Neuronal stem cell (in vitro differentiated cells): Measurements from ENCODE around the gene HEY2.

ENCODE experiments used
- DNase-seq: peaks from one replicate; pipeline ENCODE4 v3.0.0-alpha.2; 2013; ENCODE audit warnings: low spot score
- H2AFZ ChIP-seq: one replicate; pipeline ENCODE4 v1.6.1; 2013; ENCODE audit warnings: mild to moderate bottlenecking, low read length, inconsistent platforms
- H2AK5ac ChIP-seq: 2 replicates; pipeline ENCODE4 v1.6.1; 2013; ENCODE audit warnings: low read depth, mild to moderate bottlenecking, inconsistent platforms, low read length, moderate library complexity, mixed read lengths
- H2BK120ac ChIP-seq: 2 replicates; pipeline ENCODE4 v1.6.1; 2013; ENCODE audit warnings: low read depth, mild to moderate bottlenecking, inconsistent platforms, low read length, moderate library complexity, mixed read lengths
- H2BK12ac ChIP-seq: one replicate; pipeline ENCODE4 v1.6.1; 2013; ENCODE audit warnings: low read length, inconsistent platforms
- H2BK15ac ChIP-seq: 2 replicates; pipeline ENCODE4 v1.6.1; 2013; ENCODE audit warnings: mild to moderate bottlenecking, low read length, inconsistent platforms, mixed read lengths
- H2BK5ac ChIP-seq: one replicate; pipeline ENCODE4 v1.6.1; 2013; ENCODE audit warnings: inconsistent platforms, mild to moderate bottlenecking, low read length, moderate library complexity
- H3K14ac ChIP-seq: one replicate; pipeline ENCODE4 v1.6.1; 2013; ENCODE audit warnings: low read length, inconsistent platforms
- H3K18ac ChIP-seq: 2 replicates; pipeline ENCODE4 v1.6.1; 2013; ENCODE audit warnings: low read length, inconsistent platforms
- H3K23ac ChIP-seq: 2 replicates; pipeline ENCODE4 v1.6.1; 2013; ENCODE audit warnings: low read depth, mild to moderate bottlenecking, mixed read lengths, low read length, inconsistent platforms; ENCODE audit not compliant: poor library complexity
- H3K27ac ChIP-seq: replicated peaks from 3 replicates; pipeline ENCODE4 v1.5.1; 2013; ENCODE audit warnings: low read length, inconsistent platforms
- H3K27me3 ChIP-seq, 3 experiments: 2 replicates each; pipeline ENCODE4 v1.6.1; 2013; ENCODE audit warnings: low read length in 3 of 3, mild to moderate bottlenecking in 2 of 3, inconsistent platforms in 1 of 3, low read depth in 1 of 3, mixed read lengths in 1 of 3, moderate library complexity in 1 of 3; ENCODE audit not compliant: control insufficient read depth in 3 of 3, insufficient read depth in 3 of 3
- H3K36me3 ChIP-seq, 2 donors: replicated peaks in 1 of 2; 2 replicates each; pipeline ENCODE4 v1.6.1; 2013; ENCODE audit warnings: low read length in 2 of 2; ENCODE audit not compliant: control insufficient read depth in 2 of 2, insufficient read depth in 2 of 2
- H3K4ac ChIP-seq: 2 replicates; pipeline ENCODE4 v1.6.1; 2013; ENCODE audit warnings: inconsistent platforms, mild to moderate bottlenecking, low read length, moderate library complexity
- H3K4me1 ChIP-seq, 2 donors: 1 replicate in 1 of 2; 2 replicates in 1 of 2; pipeline ENCODE4 v1.6.1; 2013; ENCODE audit warnings: low read length in 2 of 2, low read depth in 1 of 2; ENCODE audit not compliant: control insufficient read depth in 2 of 2, insufficient read depth in 1 of 2
- H3K4me2 ChIP-seq: one replicate; pipeline ENCODE4 v1.6.1; 2013; ENCODE audit warnings: mild to moderate bottlenecking, low read length, inconsistent platforms; ENCODE audit not compliant: insufficient read depth, poor library complexity, severe bottlenecking
- H3K4me3 ChIP-seq, 2 donors: 2 replicates each; pipeline ENCODE4 v1.5.1; 2013; ENCODE audit warnings: low read length in 2 of 2, mild to moderate bottlenecking in 2 of 2, inconsistent platforms in 1 of 2, moderate library complexity in 1 of 2
- H3K79me1 ChIP-seq: one replicate; pipeline ENCODE4 v1.6.1; 2013; ENCODE audit warnings: low read depth, mild to moderate bottlenecking, inconsistent platforms, low read length, moderate library complexity
- H3K9ac ChIP-seq: one replicate; pipeline ENCODE4 v1.6.1; 2013; ENCODE audit warnings: mild to moderate bottlenecking, low read depth, low read length, inconsistent platforms; ENCODE audit not compliant: poor library complexity
- H3K9me3 ChIP-seq, 2 donors: replicated peaks in 1 of 2; 2 replicates each; pipeline versions ENCODE3 to v1.6.1; 2013; ENCODE audit warnings: low read length in 2 of 2, mild to moderate bottlenecking in 2 of 2, inconsistent platforms in 1 of 2, low read depth in 1 of 2, mixed read lengths in 1 of 2, moderate library complexity in 1 of 2; ENCODE audit not compliant: control insufficient read depth in 2 of 2, insufficient read depth in 1 of 2
- H4K8ac ChIP-seq: one replicate; pipeline ENCODE4 v1.6.1; 2013; ENCODE audit warnings: low read depth, mild to moderate bottlenecking, inconsistent platforms, low read length, moderate library complexity
- H4K91ac ChIP-seq: one replicate; pipeline ENCODE4 v1.6.1; 2013; ENCODE audit warnings: low read length, low read depth, mild to moderate bottlenecking, inconsistent platforms; ENCODE audit not compliant: poor library complexity
- WGBS, 2 donors: extraction: QIAGEN DNeasy Blood & Tissue Kit; methylation state at CpG; one replicate each; pipeline ENCODE4 v1.1.7; 2013; ENCODE audit warnings: missing lambda C conversion rate in 2 of 2, mixed read lengths in 1 of 2; ENCODE audit not compliant: insufficient read length in 2 of 2, insufficient replicate concordance in 1 of 2; ENCODE audit errors: extremely low coverage in 2 of 2; 5-methylcytosine and 5-hydroxymethylcytosine counted together

The HEY2 gene

DNA sequence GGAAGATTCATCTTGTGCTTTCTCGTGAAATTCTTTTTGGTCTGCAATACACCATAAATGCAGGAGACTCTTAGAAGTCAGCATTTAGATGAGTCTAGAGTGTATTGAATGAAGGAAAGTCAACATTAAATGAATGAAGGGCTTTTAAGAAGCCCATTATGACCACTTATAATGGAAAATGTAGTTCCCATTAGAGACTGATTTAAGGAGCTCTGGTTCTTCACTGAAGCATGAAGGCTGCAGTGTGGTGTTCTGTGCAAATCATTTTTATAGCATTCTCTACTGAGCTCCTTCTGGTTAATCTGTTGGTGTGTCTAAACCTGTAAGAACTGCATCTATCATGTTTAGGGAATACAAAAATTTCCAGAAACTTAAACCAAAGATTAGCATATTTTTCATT lies 61.0 kb downstream of the HEY2 start:
- WGBS, 2 donors, result no CpG with 5 or more reads among the region's 1 CpG
- Histone ChIP-seq H3K79me1 (peaks cover 2% of the 10 kb centered on the region), H2AFZ (no peak overlapping the region), H2BK15ac (no peak overlapping the region), H2BK5ac (no peak overlapping the region), H4K8ac (no peak overlapping the region), H3K36me3 (no peaks in the 10 kb centered on the region), H3K4me1 (peaks cover 2 to 6% of the 10 kb centered on the region in 2 donors), H3K23ac (no peak overlapping the region), H3K4me2 (no peak overlapping the region), H4K91ac (no peak overlapping the region), H3K4me3 (no peak overlapping the region), H3K27ac (no peak overlapping the region), H3K4ac (no peak overlapping the region), H3K9ac (no peak overlapping the region), H3K27me3 (no peaks in the 10 kb centered on the region), H2AK5ac (no peak overlapping the region), H2BK120ac (no peak overlapping the region), H2BK12ac (no peak overlapping the region), H3K9me3 (no peaks in the 10 kb centered on the region), H3K18ac (no peak overlapping the region), H3K14ac (no peak overlapping the region)
- DNase-seq, result no peak
